Sigmoid colon (tissue), 7 donors: ENCODE data around the gene DACH1. TPM values are rescaled to one million over a fixed set of nuclear protein-coding genes. Genes with fewer than 3 reads are reported as not detected.

Experiments used
- DNase-seq: peaks from one replicate; pipeline ENCODE4 v3.0.0-alpha.2; 2019
- H3K27ac ChIP-seq, 4 donors: fragments of 200-600 bp; sonication (generic); one replicate each; pipeline ENCODE4 v1.5.1; 2016 to 2019; ENCODE audit warnings: mild to moderate bottlenecking in 1 of 4
- H3K27me3 ChIP-seq, 3 donors: fragments of 200-600 bp; sonication (generic); one replicate each; pipeline ENCODE4 v1.5.1; 2019; ENCODE audit warnings: mild to moderate bottlenecking in 1 of 3
- H3K36me3 ChIP-seq, 4 donors: fragments of 200-600 bp; sonication (generic); one replicate each; pipeline ENCODE4 v1.5.1; 2016 to 2019
- H3K4me1 ChIP-seq, 4 donors: fragments of 200-600 bp; sonication (generic); one replicate each; pipeline ENCODE4 v1.5.1; 2017 to 2019
- H3K4me3 ChIP-seq, 4 donors: fragments of 200-600 bp; sonication (generic); one replicate each; pipeline ENCODE4 v1.5.1; 2017 to 2019; ENCODE audit warnings: mild to moderate bottlenecking in 2 of 4, moderate library complexity in 1 of 4
- H3K9me3 ChIP-seq, 4 donors: fragments of 200-600 bp in 3 of 4; sonication (generic) in 3 of 4; one replicate each; pipeline versions ENCODE4 v1.5.1 to v1.6.1; 2013 to 2019
- CTCF ChIP-seq, 4 experiments: fragments of 450-650 bp in 3 of 4; fragments of 200-600 bp in 1 of 4; IDR thresholded peaks; one replicate each; pipeline ENCODE4 v1.5.1; 2016 to 2019; ENCODE audit warnings: antibody characterized with exemption in 4 of 4, mild to moderate bottlenecking in 3 of 4, moderate library complexity in 2 of 4
- EP300 ChIP-seq, 4 donors: sonication (generic); formaldehyde crosslinking; IDR thresholded peaks; one replicate each; pipeline ENCODE4 v1.6.1; 2017; ENCODE audit warnings: antibody characterized with exemption in 4 of 4
- POLR2A ChIP-seq, 2 donors: fragments of 450-650 bp; IDR thresholded peaks; one replicate each; pipeline ENCODE4 v1.6.1; 2016; ENCODE audit warnings: antibody characterized with exemption in 2 of 2, mild to moderate bottlenecking in 2 of 2, moderate library complexity in 2 of 2
- POLR2AphosphoS5 ChIP-seq, 4 donors: sonication (generic); formaldehyde crosslinking; IDR thresholded peaks; one replicate each; pipeline ENCODE4 v1.6.1; 2017; ENCODE audit warnings: antibody characterized with exemption in 4 of 4
- WGBS, 2 donors: extraction: QIAGEN DNeasy Blood & Tissue Kit; methylation state at CpG; one replicate each; pipeline ENCODE4 v1.1.7; 2013; 5-methylcytosine and 5-hydroxymethylcytosine counted together
- intact Hi-C: fragments of 100-400 bp; cut with DNase I; formaldehyde crosslinking; loops from one replicate; pipeline ENCODE4 v1.15.1; 2023
- polyA plus RNA-seq, 3 donors: library from polyadenylated mRNA; stranded (reverse); fragments of 200-250 nt; gene quantifications; one replicate each; pipeline ENCODE4 v1.2.3, GENCODE V29; 2013
- total RNA-seq, 4 donors: library from RNA; depleted of rRNA; stranded (reverse); fragments of >200 nt; gene quantifications; one replicate each; pipeline ENCODE4 v1.1.0, GENCODE V29; 2016
- donor health status: healthy with polysubstance abuse.
- donor health status: Bipolar disorder and iron deficiency.
- donor health status: healthy.

DACH1 gene
- total and polyA plus RNA-seq, 7 donors: 0.49 to 1.9 (median 1.6) TPM

- TF ChIP-seq POLR2AphosphoS5 (IDR thresholded peaks at IDR 0.05): no peak
- no peak for TF ChIP-seq EP300 (IDR thresholded peaks at IDR 0.05)
- TF ChIP-seq POLR2A (IDR thresholded peaks at IDR 0.05): no peak
- no peak for TF ChIP-seq CTCF (IDR thresholded peaks at IDR 0.05)
- H3K27ac ChIP-seq: no peak overlapping the region
- intact Hi-C loops: no loop called here
- H3K4me3 ChIP-seq: no peak overlapping the region
- no peaks in the 10 kb centered on the region for H3K27me3 ChIP-seq
- H3K4me1 ChIP-seq: no peaks in the 10 kb centered on the region
- H3K9me3 ChIP-seq: no peaks in the 10 kb centered on the region
- no peak for DNase-seq
- 19 to 44% methylated on average over 3 of the region's 3 CpGs for WGBS, 2 donors
- H3K36me3 ChIP-seq: no peaks in the 10 kb centered on the region
Observed at GRCh38 chr13:71712988-71713653, 153.9 kb downstream of the DACH1 start.

GRCh38 chr13:71704656-71705055 lies 162.3 kb downstream of the DACH1 start:
- Histone ChIP-seq H3K27ac (no peak overlapping the region), H3K4me3 (no peak overlapping the region), H3K9me3 (no peaks in the 10 kb centered on the region), H3K27me3 (no peaks in the 10 kb centered on the region), H3K4me1 (no peaks in the 10 kb centered on the region), H3K36me3 (no peaks in the 10 kb centered on the region)
- 85 to 87% methylated on average over 4 of the region's 4 CpGs for WGBS, 2 donors
- intact Hi-C loops: no loop called here
- DNase-seq: no peak
- no peak for TF ChIP-seq POLR2A (IDR thresholded peaks at IDR 0.05)
- TF ChIP-seq POLR2AphosphoS5 (IDR thresholded peaks at IDR 0.05): no peak
- no peak for TF ChIP-seq CTCF (IDR thresholded peaks at IDR 0.05)
- no peak for TF ChIP-seq EP300 (IDR thresholded peaks at IDR 0.05)

- Histone ChIP-seq H3K9me3 (no peaks in the 10 kb centered on the region), H3K27ac (no peak overlapping the region), H3K36me3 (no peaks in the 10 kb centered on the region), H3K4me1 (no peaks in the 10 kb centered on the region), H3K4me3 (no peak overlapping the region), H3K27me3 (no peaks in the 10 kb centered on the region)
- intact Hi-C loops: no loop called here
- no peak for DNase-seq
- WGBS, 2 donors: 94 to 96% methylated on average over 2 of the region's 2 CpGs
- TF ChIP-seq POLR2A (IDR thresholded peaks at IDR 0.05) (no peak), POLR2AphosphoS5 (IDR thresholded peaks at IDR 0.05) (no peak), EP300 (IDR thresholded peaks at IDR 0.05) (no peak), CTCF (IDR thresholded peaks at IDR 0.05) (no peak)
Observed at GRCh38 chr13:71703138-71703537, 163.9 kb downstream of the DACH1 start.

GRCh38 chr13:71702253-71702652 lies 164.8 kb downstream of the DACH1 start:
- intact Hi-C loops: no loop called here

More at GRCh38 chr13:71702253-71702652, 164.8 kb downstream of the DACH1 start:
- WGBS, 2 donors: 28 to 76% methylated on average over 1 of the region's 1 CpG
- DNase-seq: no peak
- Histone ChIP-seq H3K4me3 (no peak overlapping the region), H3K27me3 (no peaks in the 10 kb centered on the region), H3K4me1 (no peaks in the 10 kb centered on the region), H3K36me3 (no peaks in the 10 kb centered on the region), H3K9me3 (no peaks in the 10 kb centered on the region), H3K27ac (no peak overlapping the region)
- no peak for TF ChIP-seq POLR2A (IDR thresholded peaks at IDR 0.05)
- no peak for TF ChIP-seq EP300 (IDR thresholded peaks at IDR 0.05)
- TF ChIP-seq POLR2AphosphoS5 (IDR thresholded peaks at IDR 0.05): no peak
- TF ChIP-seq CTCF (IDR thresholded peaks at IDR 0.05): no peak
